SK-N-MC (cell line): ENCODE data around the gene ANXA2.

Experiments
- EZH2 ChIP-seq: fragments of 200-600 bp; sonication (generic); IDR thresholded peaks from one replicate; pipeline ENCODE4 v1.6.1; 2017; ENCODE audit warnings: antibody characterized with exemption
- POLR2AphosphoS5 ChIP-seq: IDR thresholded peaks from 2 replicates; pipeline ENCODE4 v1.6.1; 2012; ENCODE audit warnings: mild to moderate bottlenecking, low read depth, low read length, borderline replicate concordance

- TF ChIP-seq EZH2 (no peak), POLR2AphosphoS5 (no peak)
Observed at GRCh38 chr15:60428935-60429334, 31.1 kb upstream of the ANXA2 start.
